Liver (tissue), 3 donors: Measurements from ENCODE around the gene ZSCAN22.

Experiments
- EGR1 ChIP-seq, 2 donors: IDR thresholded peaks; 2 replicates each; pipeline ENCODE4 v1.6.1; 2016 to 2018; ENCODE audit warnings: antibody characterized with exemption in 2 of 2, low read depth in 2 of 2
- FOXA1 ChIP-seq: IDR thresholded peaks from 2 replicates; pipeline ENCODE4 v1.6.1; 2016; ENCODE audit warnings: antibody characterized with exemption
- GABPA ChIP-seq, 2 donors: IDR thresholded peaks in 1 of 2; conservative IDR thresholded peaks in 1 of 2; 2 replicates each; pipeline ENCODE4 v1.6.1; 2016; ENCODE audit warnings: antibody characterized with exemption in 2 of 2, mild to moderate bottlenecking in 1 of 2, moderate library complexity in 1 of 2
- JUND ChIP-seq, 2 donors: IDR thresholded peaks; 2 replicates each; pipeline ENCODE4 v1.6.1; 2016; ENCODE audit warnings: antibody characterized with exemption in 2 of 2
- NR2F2 ChIP-seq: IDR thresholded peaks from 2 replicates; pipeline ENCODE4 v1.6.1; 2016; ENCODE audit warnings: antibody characterized with exemption
- RAD21 ChIP-seq, 2 donors: IDR thresholded peaks; 2 replicates each; pipeline ENCODE4 v1.6.1; 2016; ENCODE audit warnings: antibody characterized with exemption in 2 of 2, mild to moderate bottlenecking in 2 of 2
- RXRA ChIP-seq, 2 donors: IDR thresholded peaks; 2 replicates each; pipeline ENCODE4 v1.6.1; 2017 to 2018; ENCODE audit warnings: antibody characterized with exemption in 2 of 2, mild to moderate bottlenecking in 1 of 2
- TAF1 ChIP-seq: conservative IDR thresholded peaks from 2 replicates; pipeline ENCODE4 v1.6.1; 2016; ENCODE audit warnings: antibody characterized with exemption, mild to moderate bottlenecking
- YY1 ChIP-seq: IDR thresholded peaks from 2 replicates; pipeline ENCODE4 v1.6.1; 2016; ENCODE audit warnings: antibody characterized with exemption, mild to moderate bottlenecking
- TF ChIP-seq, protein P1 (sequence below): fragments of 150-350 bp; IDR thresholded peaks from 2 replicates; pipeline ENCODE4 v1.5.1; 2017; ENCODE audit warnings: improper control_type of control experiment, low read depth, low read length; ENCODE audit not compliant: missing input control
- TF ChIP-seq, protein P2 (sequence below): IDR thresholded peaks from 2 replicates; pipeline ENCODE4 v1.6.1; 2016; ENCODE audit warnings: antibody characterized with exemption
- TF ChIP-seq, protein P3 (sequence below): IDR thresholded peaks from 2 replicates; pipeline ENCODE4 v1.6.1; 2016; ENCODE audit warnings: antibody characterized with exemption
- TF ChIP-seq, protein P4 (sequence below): IDR thresholded peaks from 2 replicates; pipeline ENCODE4 v1.6.1; 2016; ENCODE audit warnings: antibody characterized with exemption, mild to moderate bottlenecking
- TF ChIP-seq, protein P5 (sequence below): IDR thresholded peaks from 2 replicates; pipeline ENCODE4 v1.6.1; 2016; ENCODE audit warnings: antibody characterized with exemption
- donor health status: healthy.
- donor health status: healthy.

DNA sequence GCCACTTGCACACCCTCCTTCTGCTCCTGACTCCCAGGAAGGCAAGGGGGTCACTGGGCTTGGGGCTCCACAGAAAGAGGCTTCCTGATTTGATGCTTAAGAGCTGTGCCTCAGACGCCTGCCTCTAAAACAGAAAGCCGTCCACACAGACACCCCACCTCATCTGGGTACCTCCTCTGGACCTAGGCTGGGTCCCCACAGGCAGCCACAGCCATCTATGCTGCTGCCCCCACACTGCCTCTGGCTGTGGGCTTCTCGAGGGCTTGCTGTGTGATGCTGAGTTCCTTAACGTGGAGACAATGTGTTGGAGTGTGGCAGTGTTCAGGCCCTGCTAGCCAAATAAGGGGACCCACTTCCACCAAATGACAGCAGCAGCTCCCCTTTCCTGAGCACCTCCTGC, 8.5 kb upstream of the ZSCAN22 start:
- TF ChIP-seq, protein P1, sequence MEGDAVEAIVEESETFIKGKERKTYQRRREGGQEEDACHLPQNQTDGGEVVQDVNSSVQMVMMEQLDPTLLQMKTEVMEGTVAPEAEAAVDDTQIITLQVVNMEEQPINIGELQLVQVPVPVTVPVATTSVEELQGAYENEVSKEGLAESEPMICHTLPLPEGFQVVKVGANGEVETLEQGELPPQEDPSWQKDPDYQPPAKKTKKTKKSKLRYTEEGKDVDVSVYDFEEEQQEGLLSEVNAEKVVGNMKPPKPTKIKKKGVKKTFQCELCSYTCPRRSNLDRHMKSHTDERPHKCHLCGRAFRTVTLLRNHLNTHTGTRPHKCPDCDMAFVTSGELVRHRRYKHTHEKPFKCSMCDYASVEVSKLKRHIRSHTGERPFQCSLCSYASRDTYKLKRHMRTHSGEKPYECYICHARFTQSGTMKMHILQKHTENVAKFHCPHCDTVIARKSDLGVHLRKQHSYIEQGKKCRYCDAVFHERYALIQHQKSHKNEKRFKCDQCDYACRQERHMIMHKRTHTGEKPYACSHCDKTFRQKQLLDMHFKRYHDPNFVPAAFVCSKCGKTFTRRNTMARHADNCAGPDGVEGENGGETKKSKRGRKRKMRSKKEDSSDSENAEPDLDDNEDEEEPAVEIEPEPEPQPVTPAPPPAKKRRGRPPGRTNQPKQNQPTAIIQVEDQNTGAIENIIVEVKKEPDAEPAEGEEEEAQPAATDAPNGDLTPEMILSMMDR: no peak
- TF ChIP-seq RXRA (IDR thresholded peaks at IDR 0.05) (no peak), JUND (IDR thresholded peaks at IDR 0.05) (no peak), TAF1 (no peak), EGR1 (IDR thresholded peaks at IDR 0.05; ENCODE audit: low read depth in 2 of 2) (no peak), YY1 (no peak), FOXA1 (no peak), RAD21 (IDR thresholded peaks at IDR 0.05) (no peak), GABPA (IDR thresholded peaks at IDR 0.05 in 1 of 2, conservative IDR thresholded peaks at IDR 0.05 in 1 of 2) (no peak), NR2F2 (no peak)
- TF ChIP-seq, protein P2, sequence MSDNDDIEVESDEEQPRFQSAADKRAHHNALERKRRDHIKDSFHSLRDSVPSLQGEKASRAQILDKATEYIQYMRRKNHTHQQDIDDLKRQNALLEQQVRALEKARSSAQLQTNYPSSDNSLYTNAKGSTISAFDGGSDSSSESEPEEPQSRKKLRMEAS: no peak
- TF ChIP-seq, protein P3, sequence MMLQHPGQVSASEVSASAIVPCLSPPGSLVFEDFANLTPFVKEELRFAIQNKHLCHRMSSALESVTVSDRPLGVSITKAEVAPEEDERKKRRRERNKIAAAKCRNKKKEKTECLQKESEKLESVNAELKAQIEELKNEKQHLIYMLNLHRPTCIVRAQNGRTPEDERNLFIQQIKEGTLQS: no peak
- TF ChIP-seq, protein P4, sequence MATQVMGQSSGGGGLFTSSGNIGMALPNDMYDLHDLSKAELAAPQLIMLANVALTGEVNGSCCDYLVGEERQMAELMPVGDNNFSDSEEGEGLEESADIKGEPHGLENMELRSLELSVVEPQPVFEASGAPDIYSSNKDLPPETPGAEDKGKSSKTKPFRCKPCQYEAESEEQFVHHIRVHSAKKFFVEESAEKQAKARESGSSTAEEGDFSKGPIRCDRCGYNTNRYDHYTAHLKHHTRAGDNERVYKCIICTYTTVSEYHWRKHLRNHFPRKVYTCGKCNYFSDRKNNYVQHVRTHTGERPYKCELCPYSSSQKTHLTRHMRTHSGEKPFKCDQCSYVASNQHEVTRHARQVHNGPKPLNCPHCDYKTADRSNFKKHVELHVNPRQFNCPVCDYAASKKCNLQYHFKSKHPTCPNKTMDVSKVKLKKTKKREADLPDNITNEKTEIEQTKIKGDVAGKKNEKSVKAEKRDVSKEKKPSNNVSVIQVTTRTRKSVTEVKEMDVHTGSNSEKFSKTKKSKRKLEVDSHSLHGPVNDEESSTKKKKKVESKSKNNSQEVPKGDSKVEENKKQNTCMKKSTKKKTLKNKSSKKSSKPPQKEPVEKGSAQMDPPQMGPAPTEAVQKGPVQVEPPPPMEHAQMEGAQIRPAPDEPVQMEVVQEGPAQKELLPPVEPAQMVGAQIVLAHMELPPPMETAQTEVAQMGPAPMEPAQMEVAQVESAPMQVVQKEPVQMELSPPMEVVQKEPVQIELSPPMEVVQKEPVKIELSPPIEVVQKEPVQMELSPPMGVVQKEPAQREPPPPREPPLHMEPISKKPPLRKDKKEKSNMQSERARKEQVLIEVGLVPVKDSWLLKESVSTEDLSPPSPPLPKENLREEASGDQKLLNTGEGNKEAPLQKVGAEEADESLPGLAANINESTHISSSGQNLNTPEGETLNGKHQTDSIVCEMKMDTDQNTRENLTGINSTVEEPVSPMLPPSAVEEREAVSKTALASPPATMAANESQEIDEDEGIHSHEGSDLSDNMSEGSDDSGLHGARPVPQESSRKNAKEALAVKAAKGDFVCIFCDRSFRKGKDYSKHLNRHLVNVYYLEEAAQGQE: no peak
- TF ChIP-seq, protein P5, sequence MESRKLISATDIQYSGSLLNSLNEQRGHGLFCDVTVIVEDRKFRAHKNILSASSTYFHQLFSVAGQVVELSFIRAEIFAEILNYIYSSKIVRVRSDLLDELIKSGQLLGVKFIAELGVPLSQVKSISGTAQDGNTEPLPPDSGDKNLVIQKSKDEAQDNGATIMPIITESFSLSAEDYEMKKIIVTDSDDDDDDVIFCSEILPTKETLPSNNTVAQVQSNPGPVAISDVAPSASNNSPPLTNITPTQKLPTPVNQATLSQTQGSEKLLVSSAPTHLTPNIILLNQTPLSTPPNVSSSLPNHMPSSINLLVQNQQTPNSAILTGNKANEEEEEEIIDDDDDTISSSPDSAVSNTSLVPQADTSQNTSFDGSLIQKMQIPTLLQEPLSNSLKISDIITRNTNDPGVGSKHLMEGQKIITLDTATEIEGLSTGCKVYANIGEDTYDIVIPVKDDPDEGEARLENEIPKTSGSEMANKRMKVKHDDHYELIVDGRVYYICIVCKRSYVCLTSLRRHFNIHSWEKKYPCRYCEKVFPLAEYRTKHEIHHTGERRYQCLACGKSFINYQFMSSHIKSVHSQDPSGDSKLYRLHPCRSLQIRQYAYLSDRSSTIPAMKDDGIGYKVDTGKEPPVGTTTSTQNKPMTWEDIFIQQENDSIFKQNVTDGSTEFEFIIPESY: no peak
